ENCODE measurements around the gene SLC35D3.

DNA sequence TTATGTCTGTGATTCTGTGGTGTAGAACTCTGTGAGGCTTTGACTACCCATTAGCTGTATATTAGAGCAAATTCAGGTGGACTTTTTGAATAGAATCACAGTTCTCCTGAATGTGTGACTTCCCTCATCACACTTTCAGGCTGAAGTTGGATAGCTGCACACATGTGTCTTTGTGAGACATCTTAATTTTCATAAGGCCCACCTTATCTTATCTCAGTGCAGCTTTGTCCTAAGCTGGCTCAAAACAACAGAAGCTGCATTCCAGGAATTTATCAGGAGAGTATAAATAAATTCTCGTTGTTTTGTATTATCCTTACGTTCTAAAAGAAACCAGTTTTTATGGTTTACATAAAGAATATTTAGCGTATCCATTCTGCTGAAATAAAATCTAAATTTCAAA lies 26.2 kb upstream of the SLC35D3 start:
- TF ChIP-seq POLR2A (IDR thresholded peaks at IDR 0.05) = no peak
- TF ChIP-seq, protein P1, sequence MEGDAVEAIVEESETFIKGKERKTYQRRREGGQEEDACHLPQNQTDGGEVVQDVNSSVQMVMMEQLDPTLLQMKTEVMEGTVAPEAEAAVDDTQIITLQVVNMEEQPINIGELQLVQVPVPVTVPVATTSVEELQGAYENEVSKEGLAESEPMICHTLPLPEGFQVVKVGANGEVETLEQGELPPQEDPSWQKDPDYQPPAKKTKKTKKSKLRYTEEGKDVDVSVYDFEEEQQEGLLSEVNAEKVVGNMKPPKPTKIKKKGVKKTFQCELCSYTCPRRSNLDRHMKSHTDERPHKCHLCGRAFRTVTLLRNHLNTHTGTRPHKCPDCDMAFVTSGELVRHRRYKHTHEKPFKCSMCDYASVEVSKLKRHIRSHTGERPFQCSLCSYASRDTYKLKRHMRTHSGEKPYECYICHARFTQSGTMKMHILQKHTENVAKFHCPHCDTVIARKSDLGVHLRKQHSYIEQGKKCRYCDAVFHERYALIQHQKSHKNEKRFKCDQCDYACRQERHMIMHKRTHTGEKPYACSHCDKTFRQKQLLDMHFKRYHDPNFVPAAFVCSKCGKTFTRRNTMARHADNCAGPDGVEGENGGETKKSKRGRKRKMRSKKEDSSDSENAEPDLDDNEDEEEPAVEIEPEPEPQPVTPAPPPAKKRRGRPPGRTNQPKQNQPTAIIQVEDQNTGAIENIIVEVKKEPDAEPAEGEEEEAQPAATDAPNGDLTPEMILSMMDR (IDR thresholded peaks at IDR 0.05) = no peak
